ENCODE data around the gene SCN9A. TPM values are rescaled to one million over a fixed set of nuclear protein-coding genes. Genes with fewer than 3 reads are reported as not detected.

Gene SCN9A
- total and polyA plus RNA-seq, 8 donors: 11.8 to 18.4 (median 13.0) TPM

- Histone ChIP-seq H3K9me3 (no peaks in the 10 kb centered on the region), H3K27me3 (no peaks in the 10 kb centered on the region), H3K4me1 (no peaks in the 10 kb centered on the region), H3K36me3 (no peaks in the 10 kb centered on the region), H3K4me3 (no peak overlapping the region), H3K27ac (no peak overlapping the region)
- DNase-seq (peak in 1 of 4 donors; percentile 13), ATAC-seq (no peak)
- no peak for TF ChIP-seq CTCF (IDR thresholded peaks at IDR 0.05)
- intact Hi-C loops (cut with DNase I): no loop called here
These were observed 12.8 kb upstream of the SCN9A start for GRCh38 chr2:166388481-166389070.

- no peaks in the 10 kb centered on the region for H3K4me1 ChIP-seq
- H3K36me3 ChIP-seq: no peaks in the 10 kb centered on the region
- H3K9me3 ChIP-seq: no peaks in the 10 kb centered on the region
- no peak overlapping the region for H3K27ac ChIP-seq
- H3K4me3 ChIP-seq: no peak overlapping the region
- DNase-seq (no peak), ATAC-seq (no peak)
- no peak for TF ChIP-seq CTCF (IDR thresholded peaks at IDR 0.05)
- intact Hi-C loops (cut with DNase I): no loop called here
- H3K27me3 ChIP-seq: no peaks in the 10 kb centered on the region
These were observed 9.6 kb upstream of the SCN9A start for GRCh38 chr2:166385313-166385712.

- no peaks in the 10 kb centered on the region for H3K4me1 ChIP-seq
These were observed 9.0 kb upstream of the SCN9A start for GRCh38 chr2:166384774-166385173.

GRCh38 chr2:166382448-166382847 is 6.7 kb upstream of the SCN9A start:
- no peaks in the 10 kb centered on the region for H3K4me1 ChIP-seq
- ATAC-seq (no peak), DNase-seq (no peak)
- no peaks in the 10 kb centered on the region for H3K9me3 ChIP-seq
- no peak overlapping the region for H3K4me3 ChIP-seq
- TF ChIP-seq CTCF (IDR thresholded peaks at IDR 0.05): no peak
- intact Hi-C loops (cut with DNase I): no loop called here
- H3K27ac ChIP-seq: no peak overlapping the region
- no peaks in the 10 kb centered on the region for H3K27me3 ChIP-seq
- H3K36me3 ChIP-seq: no peaks in the 10 kb centered on the region

More at GRCh38 chr2:166384774-166385173, 9.0 kb upstream of the SCN9A start:
- H3K9me3 ChIP-seq: no peaks in the 10 kb centered on the region
- intact Hi-C loops (cut with DNase I): no loop called here
- H3K4me3 ChIP-seq: no peak overlapping the region
- DNase-seq: peak in 2 of 4 donors; percentile 17 to 37
- H3K27me3 ChIP-seq: no peaks in the 10 kb centered on the region
- no peak overlapping the region for H3K27ac ChIP-seq
- no peak for ATAC-seq
- no peaks in the 10 kb centered on the region for H3K36me3 ChIP-seq
- TF ChIP-seq CTCF (IDR thresholded peaks at IDR 0.05): peak in 1 of 2 donors; percentile 34

GRCh38 chr2:166380615-166381014 is 4.9 kb upstream of the SCN9A start:
- no peak for ATAC-seq
- intact Hi-C loops (cut with DNase I): no loop called here
- peaks cover 0 to 9% of the 10 kb centered on the region in 2 donors for H3K27me3 ChIP-seq

More at GRCh38 chr2:166380615-166381014, 4.9 kb upstream of the SCN9A start:
- no peak for TF ChIP-seq CTCF (IDR thresholded peaks at IDR 0.05)
- no peak overlapping the region for H3K27ac ChIP-seq
- no peaks in the 10 kb centered on the region for H3K36me3 ChIP-seq
- H3K9me3 ChIP-seq: no peaks in the 10 kb centered on the region
- H3K4me1 ChIP-seq: peaks cover 0 to 3% of the 10 kb centered on the region in 2 donors
- DNase-seq: no peak
- H3K4me3 ChIP-seq: no peak overlapping the region
